ENCODE measurements around the gene GMDS.

DNA sequence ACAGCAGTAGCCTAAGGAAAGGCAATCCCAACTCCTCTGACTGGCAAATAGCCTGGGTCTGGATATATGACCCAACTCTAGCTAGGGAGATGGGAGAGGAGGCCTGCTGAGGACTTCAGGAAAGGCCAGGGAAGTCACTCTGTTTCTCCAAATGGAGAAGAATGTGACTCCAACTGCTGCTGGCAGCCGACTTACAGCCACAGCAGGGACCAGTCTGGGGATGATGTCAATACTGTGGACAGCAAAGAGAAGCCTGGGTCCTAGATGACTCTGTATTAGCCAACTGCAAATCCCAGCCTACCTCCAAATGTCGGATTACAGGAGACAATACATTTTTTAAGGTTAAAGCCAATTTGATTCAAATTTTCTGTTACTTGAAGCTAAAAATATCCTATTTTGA lies 403.1 kb downstream of the GMDS start:
- TF ChIP-seq, protein P1, sequence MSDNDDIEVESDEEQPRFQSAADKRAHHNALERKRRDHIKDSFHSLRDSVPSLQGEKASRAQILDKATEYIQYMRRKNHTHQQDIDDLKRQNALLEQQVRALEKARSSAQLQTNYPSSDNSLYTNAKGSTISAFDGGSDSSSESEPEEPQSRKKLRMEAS (IDR thresholded peaks at IDR 0.05; ENCODE audit: insufficient read depth, insufficient read length) = no peak
- TF ChIP-seq, protein P2, sequence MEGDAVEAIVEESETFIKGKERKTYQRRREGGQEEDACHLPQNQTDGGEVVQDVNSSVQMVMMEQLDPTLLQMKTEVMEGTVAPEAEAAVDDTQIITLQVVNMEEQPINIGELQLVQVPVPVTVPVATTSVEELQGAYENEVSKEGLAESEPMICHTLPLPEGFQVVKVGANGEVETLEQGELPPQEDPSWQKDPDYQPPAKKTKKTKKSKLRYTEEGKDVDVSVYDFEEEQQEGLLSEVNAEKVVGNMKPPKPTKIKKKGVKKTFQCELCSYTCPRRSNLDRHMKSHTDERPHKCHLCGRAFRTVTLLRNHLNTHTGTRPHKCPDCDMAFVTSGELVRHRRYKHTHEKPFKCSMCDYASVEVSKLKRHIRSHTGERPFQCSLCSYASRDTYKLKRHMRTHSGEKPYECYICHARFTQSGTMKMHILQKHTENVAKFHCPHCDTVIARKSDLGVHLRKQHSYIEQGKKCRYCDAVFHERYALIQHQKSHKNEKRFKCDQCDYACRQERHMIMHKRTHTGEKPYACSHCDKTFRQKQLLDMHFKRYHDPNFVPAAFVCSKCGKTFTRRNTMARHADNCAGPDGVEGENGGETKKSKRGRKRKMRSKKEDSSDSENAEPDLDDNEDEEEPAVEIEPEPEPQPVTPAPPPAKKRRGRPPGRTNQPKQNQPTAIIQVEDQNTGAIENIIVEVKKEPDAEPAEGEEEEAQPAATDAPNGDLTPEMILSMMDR (IDR thresholded peaks at IDR 0.05; ENCODE audit: extremely low read depth in 1 of 2, insufficient read depth in 1 of 2, low read depth in 1 of 2, low read length in 2 of 2) = no peak
- no peak for TF ChIP-seq POLR2A (IDR thresholded peaks at IDR 0.05; ENCODE audit: low read depth, low read length)
- TF ChIP-seq MYC (IDR thresholded peaks at IDR 0.05; ENCODE audit: low read depth, low read length) = no peak
- no peak for TF ChIP-seq POLR2AphosphoS5 (IDR thresholded peaks at IDR 0.05; ENCODE audit: insufficient read depth, low read depth, low read length)

Data from endothelial cell of umbilical vein (primary cell).